Activated naive CD4-positive, alpha-beta T cell treated with anti-CD3 and anti-CD28 coated beads for 36 hours (primary cell): ENCODE data around the gene SPATA21. TPM values are rescaled to one million over a fixed set of nuclear protein-coding genes. Genes with fewer than 3 reads are reported as not detected.
"Not testable (repeated sequence)": the region's sequence is repeated elsewhere in the genome, so short reads cannot be mapped to it uniquely, and the experiment has no call there.

Source experiments
- CTCF ChIA-PET: fragments of 350-600 bp; sonication (Branson Sonifier 250); formaldehyde crosslinking; loops from one replicate; lab custom pipeline; 2021; ENCODE audit warnings: antibody characterized with exemption; lab: Charles Lee
- DNase-seq: peaks from one replicate; pipeline ENCODE4 v3.0.0-alpha.2; 2020
- H3K27ac Mint-ChIP-seq: one replicate; pipeline ENCODE4 v1.8.0; 2021; ENCODE audit warnings: mild to moderate bottlenecking, mixed read lengths
- H3K27me3 Mint-ChIP-seq: one replicate; pipeline ENCODE4 v1.8.0; 2021; ENCODE audit warnings: low read depth, mixed read lengths
- H3K36me3 Mint-ChIP-seq: one replicate; pipeline ENCODE4 v1.8.0; 2021; ENCODE audit warnings: low read depth, mixed read lengths
- H3K4me1 Mint-ChIP-seq: one replicate; pipeline ENCODE4 v1.8.0; 2021; ENCODE audit warnings: low read depth, mixed read lengths
- H3K4me3 Mint-ChIP-seq: one replicate; pipeline ENCODE4 v1.8.0; 2021; ENCODE audit warnings: mild to moderate bottlenecking, moderate library complexity, mixed read lengths
- H3K9me3 Mint-ChIP-seq: one replicate; pipeline ENCODE4 v1.8.0; 2021; ENCODE audit warnings: mixed read lengths
- intact Hi-C: fragments of 100-400 bp; cut with micrococcal nuclease; formaldehyde crosslinking; loops from one replicate; pipeline ENCODE4 v1.15.1; 2023
- total RNA-seq, 2 experiments: library from RNA; stranded (reverse); gene quantifications; one replicate each; pipeline ENCODE4 v1.2.3, GENCODE V29; 2021

SPATA21 gene, protein sequence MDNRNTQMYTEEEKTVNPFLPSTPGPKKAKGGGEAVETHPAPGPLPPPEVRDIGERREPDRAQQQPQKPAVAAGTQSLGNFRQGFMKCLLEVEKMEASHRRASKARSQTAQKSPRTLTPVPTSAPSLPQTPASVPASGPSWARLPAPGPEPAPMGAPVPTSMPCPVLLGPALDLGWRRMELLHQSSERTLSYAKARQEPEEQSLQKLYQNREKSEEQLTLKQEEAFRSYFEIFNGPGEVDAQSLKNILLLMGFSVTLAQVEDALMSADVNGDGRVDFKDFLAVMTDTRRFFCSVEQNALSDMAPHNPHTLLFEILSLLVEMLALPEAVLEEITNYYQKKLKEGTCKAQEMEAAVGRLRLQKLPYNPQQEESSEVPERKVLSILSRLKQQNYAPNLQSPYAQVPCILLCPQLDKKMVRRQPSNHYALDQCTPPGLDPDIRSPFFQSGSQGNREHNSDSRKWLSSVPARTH
- not detected for total RNA-seq

DNA sequence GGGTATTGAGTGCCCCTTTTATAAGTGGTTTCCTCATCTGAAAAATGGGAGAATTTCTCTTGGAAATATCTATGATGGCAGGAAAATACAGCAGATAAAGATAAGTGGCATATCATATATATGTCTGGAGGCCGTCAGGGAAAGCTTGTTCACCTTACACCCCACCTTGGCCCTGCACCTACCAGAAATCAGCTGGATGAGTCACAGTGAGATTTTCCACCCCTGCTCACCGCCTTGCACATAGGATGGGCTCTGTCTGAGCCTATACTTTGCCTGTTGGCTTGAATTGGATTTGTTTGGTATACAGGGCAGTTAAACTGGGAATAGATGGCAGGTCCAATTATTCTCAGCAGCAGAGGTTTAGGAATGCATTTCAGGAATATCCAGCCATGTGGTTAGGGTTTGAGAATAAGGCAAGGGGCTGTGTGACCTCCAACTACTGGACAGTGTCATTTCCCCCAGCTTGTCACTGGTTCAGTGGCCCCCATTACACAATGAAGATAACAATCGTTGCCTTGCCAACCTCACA, at the start of gene SPATA21:
Gene SPATA21, minus strand, starts transcription at position 479 of the 529 bp plus-strand sequence. CDS start 6,053 bp downstream, outside the sequence.
- Mint-ChIP-seq H3K27ac (no peak within 1 kb of the TSS), H3K4me3 (no peak within 1 kb of the TSS), H3K27me3 (no peaks in the 10 kb centered on the region), H3K36me3 (no peaks in the 10 kb centered on the region), H3K4me1 (peaks cover 19% of the 10 kb centered on the region), H3K9me3 (no peaks in the 10 kb centered on the region)
- CTCF ChIA-PET: no interaction called here
- DNase-seq: no peak
- intact Hi-C loops: no loop called here

- DNase-seq, CTCF ChIA-PET, H3K4me3 Mint-ChIP-seq, H3K4me1 Mint-ChIP-seq, intact Hi-C loops, H3K27ac Mint-ChIP-seq, H3K27me3 Mint-ChIP-seq, H3K9me3 Mint-ChIP-seq, H3K36me3 Mint-ChIP-seq: not testable (repeated sequence)
These were observed 49.8 kb upstream of the SPATA21 start for GRCh38 chr1:16487011-16487410.

GRCh38 chr1:16486316-16486715, 49.1 kb upstream of the SPATA21 start:
- H3K27me3 Mint-ChIP-seq, H3K4me1 Mint-ChIP-seq, DNase-seq, CTCF ChIA-PET, H3K36me3 Mint-ChIP-seq, intact Hi-C loops, H3K4me3 Mint-ChIP-seq, H3K27ac Mint-ChIP-seq, H3K9me3 Mint-ChIP-seq: not testable (repeated sequence)

- no peak for DNase-seq
- Mint-ChIP-seq H3K9me3 (no peaks in the 10 kb centered on the region), H3K27me3 (no peaks in the 10 kb centered on the region), H3K36me3 (peaks cover 3% of the 10 kb centered on the region), H3K27ac (no peak overlapping the region), H3K4me1 (no peaks in the 10 kb centered on the region), H3K4me3 (no peak overlapping the region)
- intact Hi-C loops: no loop called here
- CTCF ChIA-PET: no interaction called here
These were observed 47.7 kb upstream of the SPATA21 start for GRCh38 chr1:16484931-16485330.

DNA sequence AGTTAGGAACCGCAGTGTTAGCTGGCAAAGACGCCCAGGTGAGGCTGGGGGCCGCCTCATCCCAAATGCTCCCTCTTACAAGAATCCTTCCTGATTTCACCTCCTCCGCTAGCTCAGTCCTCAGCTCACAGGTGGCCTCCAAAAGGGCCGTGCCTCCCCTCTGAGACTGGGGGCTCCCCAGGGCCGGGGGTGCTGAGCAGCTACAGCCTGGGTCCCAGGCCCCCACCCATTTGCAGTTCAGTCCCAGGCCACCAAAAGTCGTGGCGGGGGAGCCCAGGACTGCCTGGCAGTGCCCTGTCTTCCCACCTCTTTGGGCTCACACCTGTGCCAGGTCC, 47.2 kb upstream of the SPATA21 start:
- Mint-ChIP-seq H3K27me3 (no peaks in the 10 kb centered on the region), H3K4me1 (no peaks in the 10 kb centered on the region), H3K27ac (no peak overlapping the region), H3K4me3 (no peak overlapping the region), H3K9me3 (no peaks in the 10 kb centered on the region), H3K36me3 (peaks cover 3% of the 10 kb centered on the region)
- intact Hi-C loops: no loop called here
- DNase-seq: no peak
- CTCF ChIA-PET: no interaction called here

GRCh38 chr1:16483639-16484500, 46.6 kb upstream of the SPATA21 start:
- H3K4me3 Mint-ChIP-seq, H3K27ac Mint-ChIP-seq, intact Hi-C loops, H3K27me3 Mint-ChIP-seq, H3K36me3 Mint-ChIP-seq, H3K9me3 Mint-ChIP-seq, DNase-seq, CTCF ChIA-PET, H3K4me1 Mint-ChIP-seq: not testable (repeated sequence)

DNA sequence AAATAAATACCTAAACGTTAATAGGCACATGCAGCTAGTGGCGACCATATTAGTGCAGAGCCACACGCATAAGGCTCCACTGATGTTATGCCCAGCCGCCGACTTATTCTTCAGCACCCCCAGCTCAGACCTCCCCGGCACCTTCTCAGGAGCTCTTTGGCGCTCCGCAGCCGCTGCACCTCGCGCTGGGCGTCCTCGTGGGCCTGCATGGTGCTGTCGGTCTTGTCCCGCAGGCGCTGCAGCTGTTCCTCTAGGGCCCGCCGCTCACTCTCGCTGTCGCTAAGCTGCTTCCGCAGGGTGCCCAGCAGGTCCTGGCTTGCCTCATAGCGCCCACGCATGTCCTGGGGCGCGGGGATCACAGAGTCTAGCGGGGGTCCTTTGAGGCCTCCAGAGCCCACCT, 45.9 kb upstream of the SPATA21 start:
- not testable (repeated sequence) for H3K4me1 Mint-ChIP-seq

GRCh38 chr1:16478091-16478490, 40.9 kb upstream of the SPATA21 start:
- H3K27me3 Mint-ChIP-seq: no peaks in the 10 kb centered on the region
- H3K4me3 Mint-ChIP-seq: no peak overlapping the region
- H3K4me1 Mint-ChIP-seq: peaks cover 6% of the 10 kb centered on the region
- no peak overlapping the region for H3K27ac Mint-ChIP-seq
- DNase-seq: no peak
- intact Hi-C loops: no loop called here
- no peaks in the 10 kb centered on the region for H3K9me3 Mint-ChIP-seq
- peaks cover 3% of the 10 kb centered on the region for H3K36me3 Mint-ChIP-seq
- CTCF ChIA-PET: interaction anchor here (0.6 kb wide), 1 partner anchor 38 kb away, joined by 3 read pairs; no protein-coding TSS in a partner anchor

More for the DNA sequence above, 45.9 kb upstream of the SPATA21 start:
- H3K4me3 Mint-ChIP-seq, intact Hi-C loops, H3K27me3 Mint-ChIP-seq, H3K27ac Mint-ChIP-seq, H3K9me3 Mint-ChIP-seq, CTCF ChIA-PET, DNase-seq, H3K36me3 Mint-ChIP-seq: not testable (repeated sequence)

DNA sequence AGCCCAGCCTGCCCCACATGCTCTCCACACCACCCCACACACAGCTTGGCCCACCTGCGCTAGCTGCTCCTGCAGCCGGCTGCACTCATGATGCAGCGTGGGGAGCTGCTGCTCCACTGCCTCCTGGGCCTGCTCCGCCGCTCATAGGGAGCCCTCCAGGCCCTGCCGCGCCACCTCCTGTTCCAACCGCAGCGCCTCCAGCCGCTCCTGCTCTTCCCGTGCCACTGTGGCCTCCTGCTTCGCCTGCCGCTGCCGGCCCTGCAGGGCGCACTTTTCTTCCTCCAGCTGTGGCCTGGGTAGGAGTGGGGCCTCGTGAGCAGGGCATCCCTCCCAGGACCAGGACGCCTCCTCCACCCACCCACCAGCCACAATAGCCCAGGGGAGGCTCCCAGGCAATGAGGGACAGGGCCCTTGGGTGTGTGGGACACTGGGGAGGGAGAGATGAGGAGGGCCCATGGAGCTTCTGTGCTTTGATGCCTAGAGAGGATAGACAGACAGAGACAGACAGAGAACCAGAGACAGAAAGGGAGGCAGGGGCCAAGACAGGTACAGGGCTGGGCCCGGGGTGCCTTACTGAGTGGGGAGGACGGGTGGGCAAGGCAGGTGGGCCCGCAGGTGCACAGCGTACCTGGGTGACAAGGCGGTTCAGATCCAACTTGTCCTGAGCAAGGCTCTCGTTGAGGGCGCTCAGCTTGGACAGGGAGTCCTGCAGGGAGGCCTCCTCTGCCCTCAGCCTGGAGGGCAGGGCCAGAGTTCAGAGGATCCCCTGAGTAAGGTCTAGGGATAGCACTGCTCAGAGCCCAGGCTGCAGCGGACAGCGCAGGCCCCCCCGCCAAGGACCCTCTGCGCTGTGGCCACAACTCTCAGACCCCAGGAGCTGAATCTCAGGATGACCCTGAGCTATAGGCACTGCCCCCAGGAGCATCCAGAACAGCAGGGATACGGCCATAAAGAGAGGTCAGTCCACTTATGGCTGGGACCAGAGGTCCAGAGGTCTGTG, 38.8 kb upstream of the SPATA21 start:
- H3K36me3 Mint-ChIP-seq, intact Hi-C loops, H3K9me3 Mint-ChIP-seq, H3K4me3 Mint-ChIP-seq, H3K4me1 Mint-ChIP-seq, H3K27me3 Mint-ChIP-seq, CTCF ChIA-PET, H3K27ac Mint-ChIP-seq, DNase-seq: not testable (repeated sequence)

- H3K27ac Mint-ChIP-seq, H3K9me3 Mint-ChIP-seq, intact Hi-C loops, H3K27me3 Mint-ChIP-seq, H3K36me3 Mint-ChIP-seq, H3K4me3 Mint-ChIP-seq, DNase-seq, H3K4me1 Mint-ChIP-seq: not testable (repeated sequence)
- CTCF ChIA-PET: interaction anchor here (0.6 kb wide), 1 partner anchor 482 kb away, joined by 4 read pairs; no protein-coding TSS in a partner anchor
These were observed 37.7 kb upstream of the SPATA21 start for GRCh38 chr1:16474891-16475290.

GRCh38 chr1:16474166-16474800, 37.1 kb upstream of the SPATA21 start:
- no peak for DNase-seq
- CTCF ChIA-PET: interaction anchor here (0.6 kb wide), 1 partner anchor 482 kb away, joined by 4 read pairs; no protein-coding TSS in a partner anchor
- Mint-ChIP-seq H3K27ac (no peak overlapping the region), H3K36me3 (no peaks in the 10 kb centered on the region), H3K4me3 (no peak overlapping the region), H3K4me1 (peaks cover 6% of the 10 kb centered on the region), H3K27me3 (no peaks in the 10 kb centered on the region), H3K9me3 (no peaks in the 10 kb centered on the region)
- intact Hi-C loops: no loop called here
